K562 (cell line): ENCODE data around the gene GOLT1A. TPM values are rescaled to one million over a fixed set of nuclear protein-coding genes. Genes with fewer than 3 reads are reported as not detected.

ENCODE experiments used
- polyA plus RNA-seq, 8 experiments: library from polyadenylated mRNA; depleted of rRNA in 4 of 8; stranded (reverse) in 5 of 8; unstranded in 3 of 8; fragments of >200 nt; fragmentation: Nextera tagmentation in 2 of 8; fragmentation: Illumina TruSeq in 1 of 8; extraction: Ambion mirVana in 2 of 8; extraction: Trizol in 1 of 8; gene quantifications; 2 replicates each; pipeline versions ENCODE4 v1.2.1 to v1.2.3, GENCODE V29; 2011 to 2014; ENCODE audit warnings: inconsistent platforms in 1 of 8, missing spikeins in 1 of 8
- total RNA-seq, 7 experiments: library from RNA; depleted of rRNA in 6 of 7; stranded (reverse); fragments of >200 nt in 6 of 7; fragmentation: Illumina TruSeq in 2 of 7; extraction: Trizol in 2 of 7; gene quantifications; 2 replicates each; pipeline versions ENCODE4 v1.2.1 to v1.2.3, GENCODE V29; 2011 to 2021; ENCODE audit warnings: low replicate concordance in 1 of 7
- TF ChIP-seq, protein P1 (sequence below), 2 experiments: fragments of 450-650 bp; formaldehyde crosslinking in 1 of 2; IDR thresholded peaks; 2 replicates each; pipeline versions ENCODE4 v1.4.0 to v1.6.1; 2014 to 2020; ENCODE audit warnings: mild to moderate bottlenecking in 2 of 2, borderline replicate concordance in 1 of 2, low read depth in 1 of 2

GOLT1A gene
- total and polyA plus RNA-seq, 9 of the 15 experiments (the other 6 are each of a cell fraction or from before 2014, with no cell fraction given): not detected

DNA sequence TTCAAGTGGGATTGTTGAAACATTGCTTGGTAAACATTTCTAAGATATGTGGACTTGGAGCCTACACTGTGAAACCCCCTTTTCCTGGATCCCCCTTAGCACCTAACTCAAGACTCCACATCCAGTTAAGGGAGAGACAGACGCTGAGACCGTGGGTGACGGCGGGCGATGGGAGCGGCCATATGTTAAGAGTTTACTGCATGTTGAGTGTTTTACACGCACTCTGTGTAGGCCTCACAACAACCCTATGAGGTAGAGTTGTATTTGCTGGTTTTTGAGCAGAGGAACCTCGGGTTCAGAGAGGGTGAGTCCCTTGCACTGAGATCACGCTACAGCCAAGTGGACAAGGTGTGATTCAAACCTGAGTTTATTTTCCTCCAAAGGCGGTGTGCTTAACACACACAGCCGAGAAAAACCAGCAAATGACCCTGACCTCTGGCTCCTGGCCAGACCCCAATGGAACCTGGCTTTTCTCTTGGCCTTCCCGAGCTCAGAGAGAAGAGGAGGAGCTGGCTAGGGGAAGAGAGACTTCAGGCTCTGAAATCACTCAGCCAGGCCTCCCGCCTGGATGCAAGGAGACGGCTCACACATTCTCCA lies 46.9 kb upstream of the GOLT1A start (continued):
- TF ChIP-seq, protein P1, sequence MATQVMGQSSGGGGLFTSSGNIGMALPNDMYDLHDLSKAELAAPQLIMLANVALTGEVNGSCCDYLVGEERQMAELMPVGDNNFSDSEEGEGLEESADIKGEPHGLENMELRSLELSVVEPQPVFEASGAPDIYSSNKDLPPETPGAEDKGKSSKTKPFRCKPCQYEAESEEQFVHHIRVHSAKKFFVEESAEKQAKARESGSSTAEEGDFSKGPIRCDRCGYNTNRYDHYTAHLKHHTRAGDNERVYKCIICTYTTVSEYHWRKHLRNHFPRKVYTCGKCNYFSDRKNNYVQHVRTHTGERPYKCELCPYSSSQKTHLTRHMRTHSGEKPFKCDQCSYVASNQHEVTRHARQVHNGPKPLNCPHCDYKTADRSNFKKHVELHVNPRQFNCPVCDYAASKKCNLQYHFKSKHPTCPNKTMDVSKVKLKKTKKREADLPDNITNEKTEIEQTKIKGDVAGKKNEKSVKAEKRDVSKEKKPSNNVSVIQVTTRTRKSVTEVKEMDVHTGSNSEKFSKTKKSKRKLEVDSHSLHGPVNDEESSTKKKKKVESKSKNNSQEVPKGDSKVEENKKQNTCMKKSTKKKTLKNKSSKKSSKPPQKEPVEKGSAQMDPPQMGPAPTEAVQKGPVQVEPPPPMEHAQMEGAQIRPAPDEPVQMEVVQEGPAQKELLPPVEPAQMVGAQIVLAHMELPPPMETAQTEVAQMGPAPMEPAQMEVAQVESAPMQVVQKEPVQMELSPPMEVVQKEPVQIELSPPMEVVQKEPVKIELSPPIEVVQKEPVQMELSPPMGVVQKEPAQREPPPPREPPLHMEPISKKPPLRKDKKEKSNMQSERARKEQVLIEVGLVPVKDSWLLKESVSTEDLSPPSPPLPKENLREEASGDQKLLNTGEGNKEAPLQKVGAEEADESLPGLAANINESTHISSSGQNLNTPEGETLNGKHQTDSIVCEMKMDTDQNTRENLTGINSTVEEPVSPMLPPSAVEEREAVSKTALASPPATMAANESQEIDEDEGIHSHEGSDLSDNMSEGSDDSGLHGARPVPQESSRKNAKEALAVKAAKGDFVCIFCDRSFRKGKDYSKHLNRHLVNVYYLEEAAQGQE (IDR thresholded peaks at IDR 0.05; ENCODE audit: borderline replicate concordance): no peak
- TF ChIP-seq, protein P1 (CRISPR knock-in tag; IDR thresholded peaks at IDR 0.05; ENCODE audit: low read depth): no peak
